Nephron progenitor cell (in vitro differentiated cells): ENCODE data around the gene ATG9B.

Experiments used
- DNase-seq: peaks from one replicate; pipeline ENCODE4 v3.0.0; 2021
- H3K27ac Mint-ChIP-seq: 2 replicates; pipeline ENCODE4 v1.8.0; 2021; ENCODE audit warnings: mild to moderate bottlenecking, moderate library complexity, mixed read lengths
- H3K27me3 Mint-ChIP-seq: 2 replicates; pipeline ENCODE4 v1.8.0; 2021; ENCODE audit warnings: mild to moderate bottlenecking, low read depth, mixed read lengths; ENCODE audit not compliant: poor library complexity
- H3K36me3 Mint-ChIP-seq: 2 replicates; pipeline ENCODE4 v1.8.0; 2021; ENCODE audit warnings: low read depth, mixed read lengths
- H3K4me1 Mint-ChIP-seq: 2 replicates; pipeline ENCODE4 v1.8.0; 2021; ENCODE audit warnings: mixed read lengths
- H3K4me3 Mint-ChIP-seq: 2 replicates; pipeline ENCODE4 v1.8.0; 2021; ENCODE audit warnings: mild to moderate bottlenecking, moderate library complexity, mixed read lengths
- H3K9me3 Mint-ChIP-seq: 2 replicates; pipeline ENCODE4 v1.8.0; 2021; ENCODE audit warnings: mild to moderate bottlenecking, moderate library complexity, mixed read lengths
- CTCF ChIP-seq: fragments of 200-600 bp; sonication (generic); IDR thresholded peaks from 2 replicates; pipeline ENCODE4 v1.5.0; 2021; ENCODE audit warnings: antibody characterized with exemption

The ATG9B gene

DNA sequence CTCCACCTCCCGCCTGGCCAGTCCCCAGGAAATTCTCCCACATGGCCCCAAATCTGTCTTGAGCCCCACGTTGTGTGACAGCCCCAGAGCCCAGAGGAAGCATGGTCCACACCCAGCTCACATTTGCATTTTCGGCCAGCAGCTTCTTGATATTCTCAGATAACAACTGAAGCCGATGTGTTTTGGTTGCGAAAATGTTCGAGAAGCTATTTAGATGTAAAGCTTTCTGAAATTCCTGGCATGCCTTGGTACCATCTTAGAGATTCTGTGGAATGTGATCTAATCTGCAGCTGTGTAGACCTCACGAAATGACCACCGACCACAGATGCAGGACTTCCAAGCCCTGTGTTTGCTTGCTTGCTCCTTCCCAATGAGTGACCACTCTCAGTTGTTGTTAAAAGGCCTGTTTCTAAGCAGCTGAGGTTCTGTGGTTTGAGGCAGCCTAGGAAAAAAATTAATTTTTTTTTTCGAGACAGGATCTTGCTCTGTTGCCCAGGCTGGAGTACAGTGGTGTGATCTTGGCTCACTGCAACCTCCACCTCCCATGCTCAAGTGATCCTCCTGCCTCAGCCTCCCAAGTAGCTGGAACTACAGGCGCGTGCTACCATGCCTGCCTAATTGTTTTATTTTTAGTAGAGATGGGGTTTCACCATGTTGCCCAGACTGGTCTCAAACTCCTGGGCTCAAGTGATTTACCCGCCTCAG, 43.9 kb upstream of the ATG9B start:
- no peak for DNase-seq
- Mint-ChIP-seq H3K9me3 (no peaks in the 10 kb centered on the region), H3K36me3 (peaks cover 29% of the 10 kb centered on the region), H3K27me3 (peaks cover 3% of the 10 kb centered on the region), H3K4me1 (peaks cover 5% of the 10 kb centered on the region), H3K27ac (no peak overlapping the region), H3K4me3 (no peak overlapping the region)
- no peak for TF ChIP-seq CTCF

- Mint-ChIP-seq H3K27ac (no peak overlapping the region), H3K4me3 (no peak overlapping the region), H3K27me3 (peaks cover 5% of the 10 kb centered on the region), H3K9me3 (no peaks in the 10 kb centered on the region), H3K4me1 (peaks cover 14% of the 10 kb centered on the region), H3K36me3 (peaks cover 21% of the 10 kb centered on the region)
- DNase-seq, result no peak
- TF ChIP-seq CTCF, result no peak
Measured at GRCh38 chr7:151066273-151066974, 42.1 kb upstream of the ATG9B start.

DNA sequence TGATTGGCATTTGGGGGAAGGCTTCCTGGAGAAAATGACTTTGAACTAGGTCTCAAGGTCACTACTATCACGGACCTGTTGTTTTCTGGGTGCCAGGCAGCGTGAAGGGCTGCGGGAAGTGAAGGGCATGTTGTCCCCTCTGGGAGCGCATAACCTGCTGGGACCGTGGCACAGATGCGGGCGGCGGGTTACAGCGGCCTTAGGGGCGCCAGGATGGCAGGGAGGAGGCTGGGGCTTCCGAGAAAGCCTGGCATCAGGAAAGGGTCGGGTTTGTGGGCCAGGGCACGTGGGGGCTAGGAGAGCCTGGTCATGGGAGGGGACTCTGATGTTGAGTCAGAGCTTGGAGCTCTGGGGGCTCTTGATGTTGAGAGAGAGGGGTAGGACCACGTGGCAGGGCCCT, 41.2 kb upstream of the ATG9B start:
- Mint-ChIP-seq H3K4me1 (peaks cover 23% of the 10 kb centered on the region), H3K27ac (no peak overlapping the region), H3K36me3 (peaks cover 21% of the 10 kb centered on the region), H3K4me3 (no peak overlapping the region), H3K27me3 (peaks cover 12% of the 10 kb centered on the region), H3K9me3 (no peaks in the 10 kb centered on the region)
- no peak for DNase-seq
- TF ChIP-seq CTCF, result no peak

- peaks cover 28% of the 10 kb centered on the region for H3K4me1 Mint-ChIP-seq
- no peak overlapping the region for H3K4me3 Mint-ChIP-seq
- H3K27me3 Mint-ChIP-seq, result peaks cover 12% of the 10 kb centered on the region
- no peak overlapping the region for H3K27ac Mint-ChIP-seq
- no peak for DNase-seq
- H3K36me3 Mint-ChIP-seq, result peaks cover 21% of the 10 kb centered on the region
- no peak for TF ChIP-seq CTCF
- no peaks in the 10 kb centered on the region for H3K9me3 Mint-ChIP-seq
Measured at GRCh38 chr7:151064993-151065392, 40.7 kb upstream of the ATG9B start.

GRCh38 chr7:151064454-151064853, 40.2 kb upstream of the ATG9B start:
- peaks cover 20% of the 10 kb centered on the region for H3K36me3 Mint-ChIP-seq
- peaks cover 28% of the 10 kb centered on the region for H3K4me1 Mint-ChIP-seq
- no peaks in the 10 kb centered on the region for H3K9me3 Mint-ChIP-seq
- no peak for DNase-seq
- no peak overlapping the region for H3K27ac Mint-ChIP-seq
- peaks cover 12% of the 10 kb centered on the region for H3K27me3 Mint-ChIP-seq
- no peak overlapping the region for H3K4me3 Mint-ChIP-seq
- no peak for TF ChIP-seq CTCF

- Mint-ChIP-seq H3K27ac (no peak overlapping the region), H3K4me3 (peak overlapping the region; percentile 48)
- no peak for TF ChIP-seq CTCF
Measured at GRCh38 chr7:151063212-151063561, 38.9 kb upstream of the ATG9B start.

More at GRCh38 chr7:151063212-151063561, 38.9 kb upstream of the ATG9B start:
- no peaks in the 10 kb centered on the region for H3K9me3 Mint-ChIP-seq
- H3K36me3 Mint-ChIP-seq, result peaks cover 14% of the 10 kb centered on the region
- H3K4me1 Mint-ChIP-seq, result peaks cover 38% of the 10 kb centered on the region
- peaks cover 12% of the 10 kb centered on the region for H3K27me3 Mint-ChIP-seq
- no peak for DNase-seq
